HUDEP-2 (cell line): ENCODE measurements around the gene GRAP2.
A peak's percentile ranks its signal among the peaks of the same experiment; 100 is the strongest.
"Not testable (repeated sequence)": the region's sequence is repeated elsewhere in the genome, so short reads cannot be mapped to it uniquely, and the experiment has no call there.

Experiments used
- DNase-seq, 76 experiments: peaks; one replicate each; lab custom pipeline; 2025; ENCODE audit not compliant: unreplicated experiment in 76 of 76; lab: John Stamatoyannopoulos, UW

GRAP2 gene

DNA sequence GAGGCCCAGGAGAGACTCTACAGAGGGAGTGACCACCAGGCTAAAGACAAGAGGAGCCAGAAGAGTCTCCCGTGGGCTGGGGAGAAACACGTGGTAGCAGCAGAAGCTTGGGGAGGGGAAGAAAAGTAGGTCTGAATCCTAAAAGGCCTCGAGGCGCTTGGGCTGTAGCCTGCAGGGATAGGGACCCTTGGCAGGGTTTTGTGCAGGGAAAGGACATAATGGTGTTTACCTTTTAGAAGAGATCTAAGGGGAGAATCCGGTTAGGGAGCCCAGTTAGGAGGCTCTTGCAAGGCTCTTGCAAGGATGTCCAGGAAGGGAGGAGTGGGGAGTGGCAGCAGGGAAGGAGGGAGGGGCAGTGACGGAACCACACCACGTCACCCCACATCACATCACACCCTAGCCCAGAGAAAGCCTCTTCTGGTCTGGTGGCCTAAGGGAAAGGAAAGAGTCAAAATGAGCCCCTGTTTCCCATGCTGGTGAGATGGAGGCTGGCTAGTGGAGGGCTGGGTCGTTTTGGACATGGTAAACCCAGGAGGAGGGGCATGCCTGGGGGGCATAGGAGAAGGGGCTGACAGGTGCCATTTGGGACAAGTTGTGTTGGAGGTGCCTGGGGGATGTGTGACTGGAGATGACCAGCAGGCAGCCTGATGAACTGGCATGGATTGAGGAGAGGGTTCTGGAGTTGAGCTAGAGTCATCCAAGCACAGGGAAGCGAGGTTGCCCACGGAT is 87.7 kb downstream of the GRAP2 start:
- DNase-seq: peak in 27 of 76 experiments; percentile 9 to 63 (median 30)

- DNase-seq: no peak
Measured at GRCh38 chr22:39989633-39990032, 88.7 kb downstream of the GRAP2 start.

DNA sequence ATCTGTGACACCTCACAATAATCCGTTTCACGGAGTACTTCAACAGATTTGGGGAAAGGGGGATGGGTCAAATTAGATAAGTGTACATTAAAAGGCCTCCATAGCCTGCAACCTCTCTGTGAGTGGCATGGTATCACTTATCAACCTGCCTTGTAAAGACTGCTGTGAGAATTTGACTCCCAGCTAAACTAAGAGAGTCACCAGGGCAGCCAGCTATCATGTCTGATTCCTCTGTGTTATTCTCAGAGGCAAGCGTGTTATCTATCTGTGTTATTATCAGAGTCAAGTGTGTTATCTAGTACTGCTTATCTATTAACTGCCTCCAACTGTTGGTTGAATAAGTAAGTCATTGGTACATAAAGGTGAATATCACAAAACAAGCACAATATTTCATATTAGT is 89.8 kb downstream of the GRAP2 start:
- peak in 25 of 76 experiments; percentile 13 to 67 (median 37) for DNase-seq

GRCh38 chr22:39991159-39991860 is 90.4 kb downstream of the GRAP2 start:
- peak in 1 of 76 experiments; percentile 7 for DNase-seq

DNA sequence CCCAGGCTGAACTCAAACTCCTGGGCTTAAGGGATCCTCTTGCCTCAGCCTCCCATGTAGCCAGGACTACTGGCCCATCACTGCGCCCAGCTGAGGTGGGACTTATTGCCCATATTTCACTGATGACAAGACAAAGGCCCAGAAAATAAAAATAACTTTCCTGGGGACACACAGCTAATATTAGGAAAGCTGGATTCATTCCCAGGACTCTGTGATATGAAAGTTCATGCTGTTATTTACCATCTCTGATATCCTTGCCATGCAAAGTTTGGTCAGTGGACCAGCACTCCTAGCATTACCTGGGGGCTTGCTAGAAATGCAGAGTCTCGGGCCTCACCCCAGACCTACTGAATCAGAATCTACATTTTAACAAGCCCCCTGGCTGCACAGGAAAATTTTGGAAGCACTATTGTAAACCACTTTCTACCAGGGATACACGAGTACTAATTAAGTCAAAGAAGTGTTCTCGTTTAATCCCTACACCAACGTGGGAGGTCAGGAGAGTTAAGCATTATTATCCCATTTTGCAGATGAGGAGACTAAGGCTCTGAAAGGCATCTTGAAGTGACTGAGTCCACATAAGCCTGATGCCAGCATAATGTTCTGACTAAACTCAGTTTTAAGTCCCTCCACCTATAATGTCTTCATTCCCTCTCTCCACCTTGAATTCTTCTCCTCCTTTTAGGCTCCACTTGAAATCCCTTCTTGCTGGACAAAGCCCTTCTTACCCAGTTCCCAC is 91.4 kb downstream of the GRAP2 start:
- DNase-seq: no peak

DNA sequence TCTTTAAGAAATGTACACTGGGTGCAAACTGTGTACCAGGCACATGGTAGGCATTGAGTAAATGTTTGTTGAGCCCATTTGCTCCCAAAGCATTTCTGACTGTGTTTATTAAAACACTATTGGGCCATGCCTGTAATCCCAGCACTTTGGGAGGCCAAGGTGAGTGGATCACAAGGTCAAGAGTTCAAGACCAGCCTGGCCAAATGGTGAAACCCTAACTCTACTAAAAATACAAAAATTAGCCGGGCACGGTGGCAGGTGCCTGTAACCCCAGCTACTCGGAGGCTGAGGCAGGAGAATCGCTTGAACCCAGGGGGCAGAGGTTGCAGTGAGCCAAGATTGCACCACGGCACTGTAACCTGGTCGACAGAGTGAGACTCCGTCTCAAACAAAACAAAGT is 92.0 kb downstream of the GRAP2 start:
- DNase-seq: not testable (repeated sequence)

- peak in 72 of 76 experiments; percentile 27 to 90 (median 74) for DNase-seq
Measured at GRCh38 chr22:39994041-39994565, 93.2 kb downstream of the GRAP2 start.

DNA sequence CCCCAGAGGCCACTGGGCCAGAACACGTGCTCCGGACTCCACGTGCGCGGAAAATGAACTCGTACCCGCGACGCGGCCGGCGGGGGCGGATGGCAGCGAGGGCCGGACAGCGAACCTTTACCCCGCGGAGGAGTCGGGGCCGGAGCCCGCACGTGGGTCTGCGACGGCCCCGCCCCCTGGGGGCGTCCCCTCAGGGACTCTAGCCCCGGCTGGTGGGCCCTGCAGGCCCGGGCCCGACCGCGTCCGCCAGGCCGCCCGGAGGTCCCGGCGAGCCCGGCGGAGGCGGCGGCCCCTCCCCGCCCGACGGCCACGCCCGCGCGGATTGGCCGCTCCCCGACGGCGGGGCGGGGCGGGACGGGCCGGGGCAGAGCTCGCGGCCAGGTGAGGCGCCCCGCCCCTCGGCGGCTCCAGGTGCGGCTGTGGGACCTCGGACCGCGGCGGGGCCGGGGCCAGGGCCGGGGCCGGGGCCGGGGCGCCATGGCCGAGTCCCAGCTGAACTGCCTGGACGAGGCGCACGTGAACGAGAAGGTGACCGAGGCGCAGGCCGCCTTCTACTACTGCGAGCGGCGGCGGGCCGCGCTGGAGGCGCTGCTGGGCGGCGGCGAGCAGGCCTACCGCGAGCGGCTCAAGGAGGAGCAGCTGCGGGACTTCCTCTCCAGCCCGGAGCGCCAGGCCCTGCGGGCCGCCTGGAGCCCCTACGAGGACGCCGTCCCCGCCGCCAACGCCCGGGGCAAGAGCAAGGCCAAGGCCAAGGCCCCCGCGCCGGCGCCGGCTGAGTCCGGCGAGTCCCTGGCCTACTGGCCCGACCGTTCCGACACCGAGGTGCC is 93.9 kb downstream of the GRAP2 start, which contains the start of gene FAM83F:
Gene FAM83F, plus strand, starts transcription at position 389 of the 827 bp plus-strand sequence. Its CDS starts 89 bp downstream, at position 478.
- DNase-seq: peak in 68 of 76 experiments; percentile 30 to 88 (median 67)

- peak in 38 of 76 experiments; percentile 20 to 66 (median 41) for DNase-seq
Measured at GRCh38 chr22:39995393-39996252, 94.7 kb downstream of the GRAP2 start.

GRCh38 chr22:39996732-39997131 is 95.8 kb downstream of the GRAP2 start:
- DNase-seq: no peak

DNA sequence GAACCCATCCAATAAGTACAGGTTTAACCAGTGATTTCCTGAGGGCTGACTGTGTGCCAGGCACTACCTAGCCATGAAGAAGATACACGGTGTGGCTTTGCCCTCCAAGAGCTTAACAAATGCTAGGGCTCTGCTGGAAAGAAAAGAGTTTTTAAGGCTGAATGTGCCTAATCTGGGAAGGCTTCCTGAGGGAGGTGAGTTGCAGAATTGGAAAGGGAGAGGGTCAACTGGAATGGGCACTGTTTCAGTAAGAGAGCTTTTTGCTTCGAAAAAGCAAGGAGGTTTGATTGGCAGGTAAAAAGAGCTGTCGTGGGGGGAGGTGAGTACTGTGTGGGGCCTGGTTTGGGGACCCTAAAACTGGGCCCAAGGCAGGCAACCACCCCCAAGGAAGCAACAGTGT is 96.5 kb downstream of the GRAP2 start:
- no peak for DNase-seq

- DNase-seq: peak in 22 of 76 experiments; percentile 13 to 60 (median 31)
Measured at GRCh38 chr22:39997939-39998726, 97.2 kb downstream of the GRAP2 start.

GRCh38 chr22:39999144-39999757 is 98.4 kb downstream of the GRAP2 start:
- DNase-seq: peak in 1 of 76 experiments; percentile 24

DNA sequence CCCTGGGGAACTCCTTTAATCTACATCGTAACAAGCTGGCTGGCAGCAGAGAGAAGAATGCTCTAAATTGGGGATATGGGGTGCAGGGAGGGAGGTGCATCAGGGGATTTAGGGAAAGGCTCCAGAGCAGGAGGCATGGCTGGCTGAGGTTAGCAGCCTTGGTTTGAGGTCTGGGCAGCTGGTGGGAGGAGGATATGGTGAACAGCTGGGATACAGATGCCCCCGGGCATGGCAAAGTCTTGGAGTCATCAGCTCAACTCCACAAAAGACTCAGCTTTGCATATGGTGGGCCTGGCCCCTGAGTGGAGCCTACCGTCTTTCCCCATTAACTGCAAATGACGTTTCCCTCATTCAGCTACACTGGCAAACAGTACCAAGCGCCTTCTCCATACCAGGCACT is 99.3 kb downstream of the GRAP2 start:
- DNase-seq: no peak

- DNase-seq: no peak
Measured at GRCh38 chr22:40001106-40001505, 100.2 kb downstream of the GRAP2 start.

GRCh38 chr22:40001800-40002577 is 101.1 kb downstream of the GRAP2 start:
- DNase-seq: no peak
